Smooth muscle cell (in vitro differentiated cells): Measurements from ENCODE around the gene HSD17B2. TPM values are rescaled to one million over a fixed set of nuclear protein-coding genes. Genes with fewer than 3 reads are reported as not detected.

Experiments used
- DNase-seq: peaks from one replicate; lab custom pipeline; 2025; ENCODE audit not compliant: unreplicated experiment; lab: John Stamatoyannopoulos, UW
- H2AFZ ChIP-seq: fragments of 200-600 bp; sonication (generic); 2 replicates; pipeline ENCODE4 v1.6.0; 2016; ENCODE audit warnings: antibody characterized with exemption, low read depth, mild to moderate bottlenecking
- H3F3A ChIP-seq: fragments of 200-600 bp; sonication (generic); 2 replicates; pipeline ENCODE4 v1.6.0; 2017; ENCODE audit warnings: antibody characterized with exemption, low read depth
- H3K27ac ChIP-seq: fragments of 200-600 bp; sonication (generic); 2 replicates; pipeline ENCODE4 v1.5.1; 2016; ENCODE audit warnings: low read depth, mild to moderate bottlenecking
- H3K27me3 ChIP-seq: fragments of 200-600 bp; sonication (generic); 2 replicates; pipeline ENCODE4 v1.6.1; 2016; ENCODE audit warnings: low read depth, mild to moderate bottlenecking
- H3K36me3 ChIP-seq: fragments of 200-600 bp; sonication (generic); 2 replicates; pipeline ENCODE4 v1.5.1; 2016; ENCODE audit warnings: low read depth
- H3K4me1 ChIP-seq: fragments of 200-600 bp; sonication (generic); 2 replicates; pipeline ENCODE4 v1.5.1; 2016; ENCODE audit warnings: low read depth
- H3K4me2 ChIP-seq: fragments of 200-600 bp; sonication (generic); 2 replicates; pipeline ENCODE4 v1.6.0; 2016; ENCODE audit warnings: mild to moderate bottlenecking
- H3K4me3 ChIP-seq: fragments of 200-600 bp; sonication (generic); 2 replicates; pipeline ENCODE4 v1.5.1; 2016; ENCODE audit warnings: mild to moderate bottlenecking
- H3K79me2 ChIP-seq: fragments of 200-600 bp; sonication (generic); 2 replicates; pipeline ENCODE4 v1.6.0; 2016; ENCODE audit warnings: low read depth, mild to moderate bottlenecking
- H3K9ac ChIP-seq: fragments of 200-600 bp; sonication (generic); 2 replicates; pipeline ENCODE4 v1.6.0; 2016; ENCODE audit warnings: low read depth
- H3K9me3 ChIP-seq: fragments of 200-600 bp; sonication (generic); replicated peaks from 2 replicates; pipeline ENCODE4 v1.5.1; 2016; ENCODE audit warnings: low read depth
- H4K20me1 ChIP-seq: fragments of 200-600 bp; sonication (generic); 2 replicates; pipeline ENCODE4 v1.6.0; 2016; ENCODE audit warnings: low read depth
- WGBS: methylation state at CpG from one replicate; pipeline ENCODE4 v1.1.7; 2016; ENCODE audit warnings: low lambda C conversion rate; 5-methylcytosine and 5-hydroxymethylcytosine counted together
- polyA plus RNA-seq: library from polyadenylated mRNA; unstranded; fragments of >200 nt; fragmentation: Nextera tagmentation; extraction: Ambion mirVana; gene quantifications from 2 replicates; pipeline ENCODE4 v1.2.1, GENCODE V29; 2016
- total RNA-seq: library from RNA; depleted of rRNA; stranded (reverse); fragments of >200 nt; gene quantifications from 2 replicates; pipeline ENCODE4 v1.2.3, GENCODE V29; 2014
- TF ChIP-seq, protein P1 (sequence below): fragments of 200-600 bp; sonication (generic); IDR thresholded peaks from 2 replicates; pipeline ENCODE4 v1.5.1; 2017; ENCODE audit warnings: borderline replicate concordance, mild to moderate bottlenecking, antibody characterized with exemption; ENCODE audit not compliant: insufficient read depth, poor library complexity, severe bottlenecking

Gene HSD17B2
- total and polyA plus RNA-seq, 2 experiments from 2014 or later = 21.8 to 33.9 TPM

DNA sequence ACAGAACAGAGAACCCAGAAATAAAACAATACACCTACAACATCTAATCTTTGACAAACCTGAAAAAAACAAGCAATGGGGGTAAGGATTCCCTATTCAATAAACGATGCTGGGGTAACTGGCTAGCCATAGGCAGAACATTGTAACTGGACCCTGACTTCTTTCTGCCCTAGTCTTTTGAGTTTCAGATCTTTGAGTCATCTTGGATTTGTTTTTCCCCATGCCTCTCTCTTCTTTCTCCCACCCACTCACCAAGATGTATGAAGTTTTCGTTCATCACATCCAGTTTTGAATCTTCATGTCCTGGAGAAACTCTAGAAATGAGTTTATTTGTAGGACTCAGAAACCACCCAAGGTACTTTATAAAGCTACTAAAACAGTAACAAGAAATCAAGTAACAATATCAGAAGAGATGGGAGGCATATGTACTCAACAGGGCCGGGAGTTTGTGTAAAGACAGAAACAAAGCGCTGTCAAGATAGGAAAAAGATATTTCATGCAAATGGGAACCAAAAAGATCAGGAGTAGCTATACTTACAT is 39.0 kb downstream of the HSD17B2 start:
- H3K9ac ChIP-seq = no peak overlapping the region
- no peak overlapping the region for H3K4me3 ChIP-seq
- peaks cover 6% of the 10 kb centered on the region for H3K36me3 ChIP-seq
- 89% methylated on average over 4 of the region's 4 CpGs for WGBS
- no peak overlapping the region for H3K4me2 ChIP-seq
- no peak for DNase-seq
- no peak overlapping the region for H3K27ac ChIP-seq
- no peaks in the 10 kb centered on the region for H3F3A ChIP-seq
- H3K27me3 ChIP-seq = no peaks in the 10 kb centered on the region
- H2AFZ ChIP-seq = no peak overlapping the region
- TF ChIP-seq, protein P1, sequence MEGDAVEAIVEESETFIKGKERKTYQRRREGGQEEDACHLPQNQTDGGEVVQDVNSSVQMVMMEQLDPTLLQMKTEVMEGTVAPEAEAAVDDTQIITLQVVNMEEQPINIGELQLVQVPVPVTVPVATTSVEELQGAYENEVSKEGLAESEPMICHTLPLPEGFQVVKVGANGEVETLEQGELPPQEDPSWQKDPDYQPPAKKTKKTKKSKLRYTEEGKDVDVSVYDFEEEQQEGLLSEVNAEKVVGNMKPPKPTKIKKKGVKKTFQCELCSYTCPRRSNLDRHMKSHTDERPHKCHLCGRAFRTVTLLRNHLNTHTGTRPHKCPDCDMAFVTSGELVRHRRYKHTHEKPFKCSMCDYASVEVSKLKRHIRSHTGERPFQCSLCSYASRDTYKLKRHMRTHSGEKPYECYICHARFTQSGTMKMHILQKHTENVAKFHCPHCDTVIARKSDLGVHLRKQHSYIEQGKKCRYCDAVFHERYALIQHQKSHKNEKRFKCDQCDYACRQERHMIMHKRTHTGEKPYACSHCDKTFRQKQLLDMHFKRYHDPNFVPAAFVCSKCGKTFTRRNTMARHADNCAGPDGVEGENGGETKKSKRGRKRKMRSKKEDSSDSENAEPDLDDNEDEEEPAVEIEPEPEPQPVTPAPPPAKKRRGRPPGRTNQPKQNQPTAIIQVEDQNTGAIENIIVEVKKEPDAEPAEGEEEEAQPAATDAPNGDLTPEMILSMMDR = no peak
- peaks cover 4% of the 10 kb centered on the region for H3K9me3 ChIP-seq
- H4K20me1 ChIP-seq = no peaks in the 10 kb centered on the region
- no peaks in the 10 kb centered on the region for H3K79me2 ChIP-seq
- peaks cover 7% of the 10 kb centered on the region for H3K4me1 ChIP-seq

DNA sequence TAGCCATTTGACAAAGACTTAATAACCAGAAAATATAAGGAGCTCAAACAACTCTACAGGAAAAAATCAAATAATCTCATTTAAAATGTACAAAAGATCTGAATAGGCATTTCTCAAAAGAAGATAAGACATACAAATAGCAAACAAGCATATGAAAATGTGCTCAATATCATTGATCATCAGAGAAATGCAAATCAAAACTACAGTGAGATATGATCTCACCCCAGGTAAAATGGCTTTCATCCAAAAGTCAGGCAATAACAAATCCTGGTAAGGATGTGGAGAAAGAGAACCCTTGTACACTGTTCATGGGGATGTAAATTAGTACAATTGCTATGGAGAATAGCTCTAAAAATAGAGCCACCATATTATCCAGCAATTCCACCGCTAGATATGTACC is 43.1 kb downstream of the HSD17B2 start:
- H3K9me3 ChIP-seq = peaks cover 4% of the 10 kb centered on the region
- H2AFZ ChIP-seq = no peak overlapping the region
- no peak overlapping the region for H3K9ac ChIP-seq
- H3K4me1 ChIP-seq = no peaks in the 10 kb centered on the region
- H3K4me3 ChIP-seq = no peak overlapping the region
- no peaks in the 10 kb centered on the region for H4K20me1 ChIP-seq
- no peak overlapping the region for H3K4me2 ChIP-seq
- WGBS = 91% methylated on average over 1 of the region's 1 CpG
- no peaks in the 10 kb centered on the region for H3K79me2 ChIP-seq
- no peak for DNase-seq
- H3K27ac ChIP-seq = no peak overlapping the region
- TF ChIP-seq, protein P1 = no peak
- H3K36me3 ChIP-seq = peaks cover 6% of the 10 kb centered on the region
- H3K27me3 ChIP-seq = no peaks in the 10 kb centered on the region
- H3F3A ChIP-seq = no peaks in the 10 kb centered on the region

DNA sequence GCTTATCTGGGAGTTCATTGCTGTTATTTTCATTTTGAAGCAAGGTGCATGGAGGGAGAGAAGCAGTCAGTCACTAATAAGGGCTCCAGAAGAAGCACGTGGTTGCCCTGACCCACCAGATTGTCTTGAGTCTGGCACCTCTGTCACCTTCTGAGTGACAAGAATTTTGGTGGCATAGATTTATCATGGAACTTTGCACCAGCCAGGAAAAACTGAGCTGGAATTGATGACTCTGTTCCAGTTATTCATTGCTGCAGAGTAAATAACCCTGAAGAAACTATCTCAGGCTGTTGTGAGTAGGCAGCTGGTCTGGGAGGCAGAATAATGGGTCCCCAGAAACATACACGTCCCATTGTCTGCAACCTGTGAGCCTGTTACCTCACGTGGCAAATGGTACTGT is 44.8 kb downstream of the HSD17B2 start:
- peaks cover 4% of the 10 kb centered on the region for H3K9me3 ChIP-seq
- no peak overlapping the region for H3K27ac ChIP-seq
- H3K4me2 ChIP-seq = no peak overlapping the region
- H3K4me3 ChIP-seq = no peak overlapping the region
- H3K27me3 ChIP-seq = no peaks in the 10 kb centered on the region
- WGBS = 88% methylated on average over 3 of the region's 3 CpGs
- TF ChIP-seq, protein P1 = no peak
- peaks cover 6% of the 10 kb centered on the region for H3K36me3 ChIP-seq
- no peak for DNase-seq
- H3K9ac ChIP-seq = no peak overlapping the region
- no peaks in the 10 kb centered on the region for H3K79me2 ChIP-seq
- no peaks in the 10 kb centered on the region for H3K4me1 ChIP-seq
- no peaks in the 10 kb centered on the region for H3F3A ChIP-seq
- no peaks in the 10 kb centered on the region for H4K20me1 ChIP-seq
- no peak overlapping the region for H2AFZ ChIP-seq

DNA sequence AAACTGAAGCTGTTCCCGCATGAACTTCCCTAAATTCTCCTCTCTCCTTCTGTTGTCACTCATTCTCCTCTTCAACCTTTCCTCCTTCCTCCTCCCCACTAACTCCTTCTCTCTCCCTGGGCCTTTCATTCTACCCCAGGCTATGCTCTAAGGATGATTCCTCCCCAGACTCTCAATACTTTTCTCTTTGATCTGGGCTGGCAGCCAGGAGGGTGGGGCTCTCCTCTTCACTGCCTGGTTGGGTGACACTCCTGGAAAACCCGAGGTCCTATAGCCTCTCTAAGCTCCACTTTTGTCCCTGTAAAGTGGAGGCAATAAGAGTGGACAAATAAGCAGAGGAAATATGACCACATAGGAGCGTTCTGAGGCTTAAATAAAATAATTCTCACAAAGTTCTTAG is 46.2 kb downstream of the HSD17B2 start:
- H3K9me3 ChIP-seq = peaks cover 4% of the 10 kb centered on the region
- H4K20me1 ChIP-seq = no peaks in the 10 kb centered on the region
- no peak overlapping the region for H3K9ac ChIP-seq
- H3K36me3 ChIP-seq = no peaks in the 10 kb centered on the region
- no peak for DNase-seq
- no peaks in the 10 kb centered on the region for H3F3A ChIP-seq
- no peaks in the 10 kb centered on the region for H3K79me2 ChIP-seq
- no peak overlapping the region for H3K4me3 ChIP-seq
- no peak overlapping the region for H3K4me2 ChIP-seq
- H3K4me1 ChIP-seq = no peaks in the 10 kb centered on the region
- no peak overlapping the region for H2AFZ ChIP-seq
- WGBS = 84% methylated on average over 3 of the region's 3 CpGs
- H3K27ac ChIP-seq = no peak overlapping the region
- TF ChIP-seq, protein P1 = no peak
- no peaks in the 10 kb centered on the region for H3K27me3 ChIP-seq
